ENCODE results near the gene MEF2B. TPM values are rescaled to one million over a fixed set of nuclear protein-coding genes. Genes with fewer than 3 reads are reported as not detected.

The MEF2B gene
- polyA plus RNA-seq, 1 donor = 1.8 TPM

DNA sequence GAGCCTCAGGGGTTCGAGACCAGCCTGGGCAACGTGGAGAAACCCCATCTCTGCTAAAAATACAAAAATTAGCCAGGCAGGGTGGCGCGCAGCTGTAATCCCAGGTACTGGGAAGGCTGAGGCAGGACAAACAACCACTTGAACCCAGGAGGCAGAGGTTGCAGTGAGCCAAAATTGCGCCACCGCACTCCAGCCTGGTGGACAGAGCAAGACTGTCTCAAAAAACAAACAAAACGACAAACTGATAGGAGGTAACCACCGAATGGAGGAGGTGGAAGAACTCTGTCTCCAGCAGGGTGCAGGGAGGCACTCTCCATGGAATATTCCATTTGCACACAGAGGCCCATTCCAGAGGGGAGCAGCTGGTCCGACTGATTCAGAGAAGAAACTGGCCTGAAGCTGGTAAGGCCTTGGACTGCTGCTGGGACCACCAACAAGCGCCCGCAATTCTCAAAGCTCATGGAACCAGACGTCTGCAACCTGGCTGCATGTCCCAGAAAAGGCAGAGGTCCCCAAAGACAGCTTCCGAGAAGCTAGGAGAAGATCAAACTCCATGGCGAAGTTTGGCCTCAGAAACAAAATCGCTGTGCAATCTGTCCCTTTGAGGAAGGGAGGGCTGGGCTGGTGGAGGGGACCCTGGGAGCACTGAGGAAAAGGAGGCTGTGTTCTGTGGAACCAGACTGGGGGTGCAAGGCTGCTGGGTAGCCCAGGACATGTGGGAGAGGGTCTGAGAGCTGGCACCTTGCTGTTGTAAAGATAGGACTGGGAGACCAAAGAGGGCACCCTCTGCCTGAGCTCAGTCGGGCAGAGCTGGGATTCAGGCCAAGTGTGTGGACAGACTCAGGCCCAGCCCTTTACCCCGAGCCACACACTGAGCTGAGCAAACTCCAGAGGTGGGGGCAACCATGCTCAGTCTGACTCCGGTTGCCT lies 71.1 kb downstream of the MEF2B start:
- no peak for DNase-seq

DNA sequence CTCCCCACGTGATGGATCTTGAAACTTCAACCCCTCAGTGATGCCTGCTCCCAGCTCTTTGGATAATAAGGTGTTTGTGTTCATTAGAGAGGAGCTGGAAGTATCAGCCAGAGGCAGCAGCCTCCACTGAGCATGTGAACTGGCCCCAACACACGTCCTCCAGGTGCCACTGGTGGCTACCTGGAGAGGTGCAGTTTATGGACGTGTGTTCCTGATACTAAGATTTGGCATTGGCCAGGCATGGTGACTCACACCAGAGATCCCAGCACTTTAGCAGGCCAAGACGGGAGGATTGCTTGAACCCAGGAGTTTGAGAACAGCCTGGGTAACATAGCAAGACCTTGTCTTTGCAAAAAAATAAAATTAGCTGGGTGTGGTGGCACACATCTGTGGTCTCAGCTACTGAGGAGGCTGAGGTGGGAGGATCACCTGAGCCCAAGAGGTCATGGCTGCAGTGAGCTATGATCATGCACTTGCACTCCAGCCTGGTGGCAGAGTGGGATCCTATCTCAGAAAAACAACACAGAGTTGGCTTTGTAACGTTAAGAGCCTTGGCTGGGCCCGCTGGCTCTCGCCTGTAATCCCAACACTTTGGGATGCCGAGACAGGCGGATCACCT lies 71.9 kb downstream of the MEF2B start:
- DNase-seq = no peak

DNA sequence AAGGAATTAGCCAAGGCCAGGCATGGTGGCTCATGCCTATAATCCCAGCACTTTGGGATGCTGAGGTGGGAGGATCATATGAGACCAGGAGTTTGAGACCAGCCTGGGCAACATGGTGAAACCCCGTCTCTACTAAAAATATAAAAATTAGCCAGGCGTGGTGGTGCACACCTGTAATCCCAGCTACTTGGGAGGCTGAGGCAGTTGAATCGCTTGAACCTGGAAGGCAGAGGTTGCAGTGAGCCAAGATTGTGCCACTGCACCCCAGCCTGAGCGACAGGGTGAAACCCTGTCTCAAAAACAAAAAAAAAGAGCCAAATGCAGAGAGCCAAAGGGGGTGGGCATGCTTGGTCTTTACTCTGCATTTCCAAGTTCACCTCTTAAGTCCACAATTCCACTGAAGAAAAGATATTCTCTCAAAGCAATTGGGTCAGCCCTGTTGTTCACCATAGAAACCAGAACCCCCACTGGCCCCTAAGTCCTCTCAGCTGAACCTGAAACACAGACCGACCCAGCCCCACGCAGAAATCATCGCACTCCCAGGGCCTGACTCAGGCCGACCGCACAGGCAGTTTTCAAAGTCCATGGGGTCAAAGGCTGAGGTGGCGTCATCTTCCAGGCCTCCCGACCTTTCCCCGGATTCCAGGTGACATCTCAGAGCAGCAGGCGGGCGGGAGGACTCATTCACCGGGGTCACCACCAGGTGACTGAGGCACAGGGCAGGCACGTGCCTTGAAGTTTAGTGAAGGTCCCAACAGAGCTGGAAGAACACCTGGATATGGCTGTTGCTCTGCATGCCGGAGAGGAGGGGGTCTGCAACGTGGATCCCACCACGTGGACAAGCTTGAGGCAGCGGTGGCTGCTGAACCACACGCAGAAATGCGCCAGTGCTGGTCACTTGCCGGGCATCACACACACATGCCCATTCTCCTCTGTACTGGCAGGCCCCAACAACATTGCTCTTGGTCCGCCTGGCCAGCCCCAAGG lies 73.1 kb downstream of the MEF2B start:
- DNase-seq = no peak

DNA sequence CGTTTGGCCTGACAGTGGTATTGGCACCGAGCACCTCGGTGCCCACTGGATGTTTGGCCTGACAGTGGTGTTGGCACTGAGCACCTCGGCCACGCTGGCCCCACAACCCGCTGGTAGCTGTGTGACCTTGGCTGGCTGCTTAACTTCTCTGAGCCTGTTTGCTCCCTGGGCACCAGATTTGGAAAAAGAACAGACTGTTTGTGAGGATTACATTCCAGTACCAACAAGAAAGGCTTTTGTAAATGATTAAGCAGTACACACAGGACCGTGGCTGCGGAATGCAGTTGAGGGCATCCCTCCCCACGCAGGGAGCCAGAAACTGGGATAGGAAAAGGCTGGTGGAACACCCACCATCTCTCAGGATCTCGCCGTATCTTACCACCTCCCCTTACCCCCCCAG lies 74.4 kb downstream of the MEF2B start:
- no peak for DNase-seq

Other genes with a start within 250 kb of the MEF2B start
- 48.2 TPM for gene HOMER3, start 229.0 kb downstream of the MEF2B start, polyA plus RNA-seq (ENCODE audit: insufficient read length)
- 129 TPM for gene SUGP2, start 136.7 kb downstream of the MEF2B start, polyA plus RNA-seq (ENCODE audit: insufficient read length)
- gene ARMC6, start 136.7 kb downstream of the MEF2B start, polyA plus RNA-seq (ENCODE audit: insufficient read length) = 40.9 TPM
- gene SLC25A42, start 106.3 kb downstream of the MEF2B start, polyA plus RNA-seq (ENCODE audit: insufficient read length) = 20.0 TPM
- gene TMEM161A, start 31.8 kb downstream of the MEF2B start, polyA plus RNA-seq (ENCODE audit: insufficient read length) = 26.1 TPM
- 18.7 TPM for gene BORCS8, start 21.9 kb upstream of the MEF2B start, polyA plus RNA-seq (ENCODE audit: insufficient read length)
- gene RFXANK, start 22.0 kb upstream of the MEF2B start, polyA plus RNA-seq (ENCODE audit: insufficient read length) = 62.1 TPM
- gene NR2C2AP, start 33.2 kb upstream of the MEF2B start, polyA plus RNA-seq (ENCODE audit: insufficient read length) = 11.4 TPM
- 0.05 TPM for gene NCAN, start 41.7 kb upstream of the MEF2B start, polyA plus RNA-seq (ENCODE audit: insufficient read length)
- 3.4 TPM for gene TM6SF2, start 103.0 kb upstream of the MEF2B start, polyA plus RNA-seq (ENCODE audit: insufficient read length)
- 57.4 TPM for gene SUGP1, start 150.2 kb upstream of the MEF2B start, polyA plus RNA-seq (ENCODE audit: insufficient read length)
- gene MAU2, start 150.6 kb upstream of the MEF2B start, polyA plus RNA-seq (ENCODE audit: insufficient read length) = 70.1 TPM
- 43.1 TPM for gene GATAD2A, start 235.4 kb upstream of the MEF2B start, polyA plus RNA-seq (ENCODE audit: insufficient read length)